Tongue (tissue), 2 donors: ENCODE results near the gene NECTIN1. TPM values are rescaled to one million over a fixed set of nuclear protein-coding genes. Genes with fewer than 3 reads are reported as not detected.
A peak's percentile ranks its signal among the peaks of the same experiment; 100 is the strongest.

Experiments
- DNase-seq: peaks from one replicate; pipeline ENCODE4 v3.0.0-alpha.2; 2015
- total RNA-seq: library from RNA; depleted of rRNA; stranded (reverse); fragments of >200 nt; gene quantifications from one replicate; pipeline ENCODE4 v1.2.3, GENCODE V29; 2014

NECTIN1 gene
- total RNA-seq, 1 donor from 2014 or later, result 32.4 TPM

DNA sequence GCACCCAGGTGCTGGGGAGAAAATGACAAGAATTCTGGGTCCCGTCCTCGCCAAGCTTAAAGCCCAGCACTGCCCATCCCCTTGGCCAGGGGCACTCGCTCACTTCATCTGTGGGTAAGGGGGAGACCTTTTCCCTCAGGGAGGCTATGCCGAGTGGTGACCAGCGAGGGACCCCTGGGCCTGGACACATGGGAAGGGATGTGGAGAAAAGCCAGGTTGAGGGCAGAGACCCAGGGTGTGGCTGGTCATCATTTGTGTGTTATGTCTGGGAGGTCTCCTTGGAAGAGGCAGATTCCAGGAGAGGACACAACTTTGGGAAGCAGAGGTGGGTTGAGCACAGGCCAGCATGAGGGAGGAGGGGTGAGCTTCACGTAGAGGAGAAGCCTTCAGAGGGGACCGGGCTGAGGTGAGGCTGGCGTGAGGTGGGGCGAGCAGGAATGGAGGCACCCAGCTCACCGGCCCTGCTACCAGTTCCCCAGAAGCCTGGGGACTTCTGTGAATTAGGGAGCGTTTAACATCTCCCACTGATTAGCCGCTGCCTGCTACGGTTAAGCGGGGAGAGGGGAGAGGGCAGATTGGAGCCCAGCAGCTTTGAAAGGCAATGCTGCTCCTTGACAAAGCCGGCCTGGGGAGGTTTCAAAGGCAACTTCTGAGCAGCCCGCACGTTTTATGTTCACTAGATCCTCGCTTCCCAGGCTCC, 25.8 kb upstream of the NECTIN1 start:
- DNase-seq, result no peak

- DNase-seq, result no peak
Observed at GRCh38 chr11:119754199-119754598, 25.2 kb upstream of the NECTIN1 start.

DNA sequence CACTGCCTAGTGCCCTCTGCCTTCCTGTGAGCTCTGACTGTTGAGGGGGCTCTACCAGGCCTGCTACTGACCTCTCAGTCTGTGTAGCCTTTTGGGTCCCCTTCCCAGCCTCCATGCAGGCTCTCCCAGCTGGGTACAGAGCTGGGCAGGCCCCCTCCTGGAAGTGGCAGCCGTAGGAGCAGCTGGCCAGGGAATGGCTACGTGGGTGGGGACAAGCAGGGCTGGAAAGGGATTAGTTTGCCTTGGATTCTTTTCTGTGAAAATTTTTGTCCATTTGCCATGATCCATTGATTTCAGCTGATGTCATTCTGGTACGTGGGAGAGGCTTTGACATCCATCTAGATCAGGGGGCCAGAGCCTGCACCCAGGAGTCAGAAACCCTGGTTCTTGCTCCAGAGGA, 23.9 kb upstream of the NECTIN1 start:
- DNase-seq, result peak; percentile 90

GRCh38 chr11:119752345-119752871, 23.4 kb upstream of the NECTIN1 start:
- peak; percentile 46 for DNase-seq

- DNase-seq, result no peak
Observed at GRCh38 chr11:119750056-119750455, 21.1 kb upstream of the NECTIN1 start.

- DNase-seq, result no peak
Observed at GRCh38 chr11:119749006-119749565, 20.1 kb upstream of the NECTIN1 start.

DNA sequence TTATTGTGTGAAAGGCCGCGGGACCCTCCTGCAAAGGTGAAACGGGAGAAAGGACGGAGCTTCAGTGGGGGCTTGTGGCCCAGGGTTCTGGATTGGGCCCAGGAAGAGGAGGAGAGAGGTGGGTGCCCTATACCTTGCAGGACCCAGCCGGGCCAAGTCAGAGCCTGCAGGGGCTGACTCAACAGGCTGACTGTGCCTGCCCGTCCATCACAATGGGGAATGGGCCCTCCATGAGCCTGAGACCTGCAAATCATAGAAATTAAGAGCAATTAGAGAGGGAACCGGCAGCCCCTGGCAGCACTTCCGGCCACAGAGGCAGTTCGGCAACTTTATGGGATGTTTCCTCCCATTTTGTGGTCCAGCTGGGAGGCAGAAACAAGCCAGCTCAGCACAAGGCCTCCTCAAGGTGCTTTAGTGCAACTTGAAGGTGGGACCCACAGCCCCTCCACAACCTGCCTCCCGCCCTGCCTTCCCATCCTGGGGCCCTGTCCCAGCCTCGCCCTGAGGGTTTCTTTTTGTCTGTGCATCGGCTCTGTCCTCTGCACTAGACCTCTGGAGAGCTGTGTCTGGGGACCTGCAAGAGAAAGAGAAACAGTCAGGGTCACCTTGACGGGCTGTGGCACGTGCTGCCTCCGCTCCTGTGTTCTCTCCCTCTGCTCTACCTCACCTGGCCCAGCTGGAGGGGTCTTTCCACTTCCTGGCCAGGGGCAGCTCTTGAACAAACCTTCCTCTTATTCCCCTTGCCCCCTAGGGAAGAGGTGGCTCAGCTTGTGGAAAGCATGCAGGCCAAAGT, 19.1 kb upstream of the NECTIN1 start:
- DNase-seq, result no peak

DNA sequence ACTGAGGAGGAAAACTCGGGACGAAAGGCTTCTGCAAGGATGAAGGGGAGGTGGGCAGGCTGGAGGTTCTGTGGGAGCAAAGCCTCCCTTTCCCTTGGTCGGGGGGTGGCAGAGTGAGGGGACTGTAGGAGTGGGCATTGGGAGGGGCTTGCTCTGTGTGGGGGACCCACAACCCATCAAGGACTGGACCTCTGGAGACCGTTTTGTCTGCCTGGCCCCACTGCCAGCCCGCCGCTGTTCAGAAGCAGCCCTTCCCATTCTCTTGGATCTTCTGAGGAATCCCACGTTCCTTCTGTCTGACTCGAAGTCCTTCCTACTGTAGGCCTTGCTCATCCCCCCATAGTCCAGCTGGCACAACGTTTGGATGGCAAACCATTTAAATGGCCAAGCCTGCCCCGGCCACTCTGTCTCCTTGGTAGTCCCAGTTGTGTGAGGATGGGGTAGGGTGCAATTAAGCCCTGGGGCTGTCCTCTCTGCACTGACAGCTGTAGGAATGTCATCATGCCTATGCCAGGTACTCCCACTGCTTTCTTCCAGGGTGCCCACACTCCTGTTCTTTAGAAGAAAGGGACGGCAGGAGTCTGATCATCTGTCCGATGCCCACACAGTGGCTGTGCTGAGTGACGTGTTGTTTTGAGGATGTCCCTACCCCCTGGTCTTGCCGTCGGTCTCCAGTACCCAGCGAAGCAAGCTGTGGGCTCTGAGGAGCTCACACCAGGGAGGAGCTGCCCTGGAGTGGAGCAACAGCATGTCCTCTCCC, 17.0 kb upstream of the NECTIN1 start:
- no peak for DNase-seq

GRCh38 chr11:119745112-119745511, 16.1 kb upstream of the NECTIN1 start:
- DNase-seq, result no peak

- DNase-seq, result no peak
Observed at GRCh38 chr11:119744577-119744976, 15.6 kb upstream of the NECTIN1 start.

DNA sequence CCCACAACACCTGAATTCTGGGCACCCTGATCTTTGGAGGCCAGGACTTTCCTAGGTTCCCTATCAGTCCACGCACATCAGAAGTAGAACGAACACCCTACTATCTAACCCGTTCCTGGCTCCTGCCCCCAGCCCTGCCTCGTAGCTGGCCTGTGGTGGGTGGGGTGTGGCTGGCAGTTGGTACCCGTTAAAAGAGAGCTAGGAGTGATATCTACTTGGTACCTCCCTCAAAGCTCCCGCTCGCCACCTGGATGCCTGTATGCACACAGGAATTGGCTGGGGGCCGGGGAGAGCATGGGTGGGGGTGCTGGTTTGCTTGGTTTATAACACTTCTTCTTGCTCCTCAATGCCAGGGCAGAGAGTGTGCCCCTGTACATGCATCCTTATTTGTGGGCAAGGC, 14.0 kb upstream of the NECTIN1 start:
- no peak for DNase-seq

GRCh38 chr11:119742263-119742861, 13.4 kb upstream of the NECTIN1 start:
- peak; percentile 89 for DNase-seq

DNA sequence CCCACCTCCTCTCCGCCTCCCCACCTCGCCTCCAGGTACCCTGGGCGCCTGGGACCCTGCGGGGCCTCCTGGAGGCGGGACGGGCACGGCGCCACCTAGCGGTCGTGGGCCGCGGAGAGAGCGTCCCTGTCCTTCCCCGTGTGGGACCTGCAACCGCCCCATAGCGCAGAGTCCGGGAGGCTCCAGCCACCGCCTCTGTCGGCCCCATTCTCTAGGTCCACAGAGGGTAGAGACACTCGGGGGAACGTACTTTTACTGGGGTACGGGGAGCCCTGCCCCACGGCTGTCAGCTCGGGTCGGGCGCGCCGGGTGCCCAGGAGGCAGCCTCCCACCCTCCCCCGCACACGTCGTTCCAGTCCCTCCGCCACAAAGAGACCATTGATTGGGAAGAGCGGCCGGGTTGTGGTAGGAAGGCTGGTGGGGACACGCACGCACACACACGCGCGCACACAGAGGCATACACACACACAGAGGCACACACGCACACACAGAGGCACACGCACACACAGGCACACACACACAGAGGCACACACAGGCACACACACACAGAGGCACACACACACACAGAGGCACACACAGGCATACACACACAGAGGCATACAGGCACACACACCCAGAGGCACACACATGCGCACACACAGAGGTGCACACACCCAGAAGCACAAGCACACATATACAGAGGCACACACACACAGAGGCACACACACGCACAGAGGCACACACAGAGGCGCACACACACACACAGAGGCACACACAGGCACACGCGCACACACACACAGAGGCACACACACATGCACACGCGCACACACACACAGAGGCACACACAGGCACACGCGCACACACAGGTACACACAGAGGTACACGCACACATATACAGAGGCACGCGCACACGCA, 12.6 kb upstream of the NECTIN1 start:
- peak; percentile 61 for DNase-seq

GRCh38 chr11:119739975-119740374, 11.0 kb upstream of the NECTIN1 start:
- DNase-seq, result no peak

DNA sequence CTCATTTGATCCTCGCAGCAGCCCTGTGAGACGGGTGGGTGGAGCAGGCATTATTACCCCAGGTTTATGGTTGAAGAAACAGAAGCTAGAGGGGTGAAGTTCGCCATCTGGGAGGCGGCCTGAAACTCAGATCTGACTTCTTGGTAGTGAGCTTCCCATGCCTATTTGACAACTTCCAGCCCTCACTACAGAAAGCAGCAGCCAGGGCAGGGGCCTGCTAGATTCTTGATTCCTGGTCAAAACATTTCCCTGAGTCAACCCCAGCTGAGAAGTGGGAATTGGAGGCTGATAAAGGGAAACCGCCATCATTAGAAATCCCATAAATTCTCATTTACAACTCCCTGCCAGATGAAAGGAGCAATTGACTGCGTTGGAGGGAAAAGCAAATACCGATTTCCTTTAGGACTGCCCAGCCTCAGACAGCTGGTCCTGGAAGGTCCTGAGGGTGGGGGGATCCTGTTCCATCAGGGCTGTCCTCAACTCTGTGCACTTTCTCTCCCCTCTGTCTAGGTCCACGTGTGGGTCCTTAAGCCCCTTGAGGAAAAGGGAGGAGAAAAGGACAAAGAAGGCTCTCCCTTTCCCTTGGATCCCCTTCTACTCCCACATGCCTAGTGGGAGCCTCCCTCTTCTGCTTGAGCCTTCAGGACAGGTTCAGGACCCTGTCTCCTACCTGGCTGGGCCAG, 10.2 kb upstream of the NECTIN1 start:
- peak; percentile 37 for DNase-seq

DNA sequence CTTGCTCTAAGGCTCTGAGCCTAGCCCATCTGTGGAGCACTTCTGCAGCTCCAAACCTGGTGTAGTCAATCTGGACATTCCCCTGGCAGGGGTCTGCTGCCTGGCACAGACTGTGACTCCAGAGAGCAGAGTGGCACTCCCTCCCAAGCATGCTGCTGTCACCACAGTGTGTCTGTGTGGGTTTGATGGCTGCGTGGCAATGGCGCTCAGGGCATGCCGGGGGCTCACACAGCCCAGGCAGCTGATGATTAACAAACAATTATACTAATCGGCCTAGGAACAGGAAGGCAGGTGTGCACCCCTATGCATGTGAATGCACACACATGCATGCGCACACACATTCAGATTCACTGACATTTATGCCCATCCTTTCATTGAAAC, 9.0 kb upstream of the NECTIN1 start:
- no peak for DNase-seq

DNA sequence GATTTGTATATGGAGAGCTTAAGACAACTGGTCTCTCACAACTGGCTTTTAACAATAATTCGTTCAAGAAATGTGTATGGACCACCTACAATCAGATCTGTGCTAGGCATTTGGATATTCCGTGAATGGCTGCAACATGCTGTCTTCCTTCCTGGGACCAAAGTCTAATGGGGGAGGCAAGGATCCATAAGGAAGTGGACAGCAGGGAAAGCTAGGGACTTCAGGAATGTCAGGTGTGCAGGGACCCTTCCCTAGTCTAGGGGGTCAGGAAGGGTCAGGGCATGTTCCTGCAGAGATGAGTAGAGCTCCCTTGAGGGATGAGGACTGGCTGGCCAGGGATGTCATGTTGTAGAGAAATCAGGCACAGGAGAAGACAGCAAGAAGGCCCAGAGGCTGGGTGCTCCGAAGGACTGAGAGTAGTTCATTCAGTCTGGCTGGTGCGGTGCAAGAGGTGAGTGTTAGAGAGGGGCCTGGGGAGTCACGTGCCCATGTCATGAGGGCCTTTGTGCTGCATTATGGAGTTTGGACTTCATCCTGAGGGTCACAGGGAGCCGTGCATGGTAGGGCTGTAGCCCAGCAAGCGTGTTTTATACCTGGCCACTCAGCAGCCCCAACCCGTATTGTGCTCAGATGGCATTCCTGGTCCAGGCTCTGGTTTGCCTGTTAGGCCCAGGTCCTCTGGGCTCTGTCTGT, 8.5 kb upstream of the NECTIN1 start:
- DNase-seq, result no peak

GRCh38 chr11:119734788-119735187, 5.8 kb upstream of the NECTIN1 start:
- DNase-seq, result no peak

GRCh38 chr11:119730789-119731386, 1.9 kb upstream of the NECTIN1 start:
- DNase-seq, result peak; percentile 64
